ENCODE results near the gene ENGASE.

DNA sequence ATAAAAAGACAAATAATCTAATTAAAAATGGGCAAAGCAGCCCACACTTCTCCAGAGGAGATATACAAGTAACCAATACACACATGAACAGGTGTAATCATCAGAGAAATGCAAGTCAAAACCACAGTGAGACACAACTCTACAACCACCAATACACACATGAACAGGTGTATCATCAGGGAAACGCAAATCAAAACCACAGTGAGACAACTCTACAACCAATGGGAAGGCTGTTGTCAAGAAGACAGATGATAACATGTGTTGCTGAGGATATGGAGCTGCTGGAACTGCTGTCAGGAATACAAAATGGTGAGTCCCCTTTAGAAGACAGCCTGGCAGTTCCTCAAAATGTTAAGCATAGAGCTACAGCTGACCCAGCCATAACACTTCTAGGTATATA is 22.5 kb upstream of the ENGASE start:
- TF ChIP-seq CTCF (conservative IDR thresholded peaks at IDR 0.05; ENCODE audit: low read depth, low read length): no peak
- TF ChIP-seq POLR2A (IDR thresholded peaks at IDR 0.05; ENCODE audit: low read depth, low read length): no peak
- TF ChIP-seq CEBPB (IDR thresholded peaks at IDR 0.05; ENCODE audit: low read depth, low read length): no peak
- TF ChIP-seq, protein P1, sequence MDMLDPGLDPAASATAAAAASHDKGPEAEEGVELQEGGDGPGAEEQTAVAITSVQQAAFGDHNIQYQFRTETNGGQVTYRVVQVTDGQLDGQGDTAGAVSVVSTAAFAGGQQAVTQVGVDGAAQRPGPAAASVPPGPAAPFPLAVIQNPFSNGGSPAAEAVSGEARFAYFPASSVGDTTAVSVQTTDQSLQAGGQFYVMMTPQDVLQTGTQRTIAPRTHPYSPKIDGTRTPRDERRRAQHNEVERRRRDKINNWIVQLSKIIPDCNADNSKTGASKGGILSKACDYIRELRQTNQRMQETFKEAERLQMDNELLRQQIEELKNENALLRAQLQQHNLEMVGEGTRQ (IDR thresholded peaks at IDR 0.05; ENCODE audit: low read depth, low read length): no peak
- TF ChIP-seq MXI1 (IDR thresholded peaks at IDR 0.05; ENCODE audit: borderline replicate concordance, low read depth, low read length): no peak
- no peak for TF ChIP-seq BHLHE40 (IDR thresholded peaks at IDR 0.05; ENCODE audit: low read depth, low read length)
- no peak for TF ChIP-seq NFE2L2 (IDR thresholded peaks at IDR 0.05; ENCODE audit: low read depth, low read length)
- TF ChIP-seq RAD21 (IDR thresholded peaks at IDR 0.05; ENCODE audit: low read length): no peak
- TF ChIP-seq RFX5 (IDR thresholded peaks at IDR 0.05; ENCODE audit: low read depth, low read length): no peak
